HEK293 (cell line): ENCODE measurements around the gene CLCN1.

Source experiments
- CTCF ChIA-PET: fragments of 350-600 bp; formaldehyde crosslinking; extraction: SDS; loops from one replicate; lab custom pipeline; 2021; ENCODE audit warnings: antibody characterized with exemption; lab: Yijun Ruan, JAX
- POLR2A ChIA-PET: fragments of 300-600 bp; formaldehyde crosslinking; extraction: SDS; loops from one replicate; lab custom pipeline; 2020; ENCODE audit warnings: antibody characterized with exemption, inconsistent platforms; lab: Yijun Ruan, JAX
- H3K27ac ChIP-seq: fragments of 200-500 bp; sonication (Bioruptor generic); 2 replicates; pipeline ENCODE4 v1.5.1; 2014; ENCODE audit warnings: low read depth, low read length, control low read depth, inconsistent platforms; ENCODE audit errors: extremely low read depth
- H3K36me3 ChIP-seq, 2 experiments: fragments of 200-500 bp in 1 of 2; sonication (Bioruptor generic) in 1 of 2; 1 replicate in 1 of 2; 2 replicates in 1 of 2; pipeline ENCODE4 v1.5.1; 2014 to 2017; ENCODE audit warnings: inconsistent platforms in 2 of 2, low read length in 2 of 2; ENCODE audit not compliant: control insufficient read depth in 2 of 2, insufficient read depth in 1 of 2
- H3K4me1 ChIP-seq: fragments of 200-500 bp; sonication (Bioruptor generic); 2 replicates; pipeline ENCODE4 v1.5.1; 2014; ENCODE audit warnings: mild to moderate bottlenecking, low read length, inconsistent platforms; ENCODE audit not compliant: control insufficient read depth, insufficient read depth
- H3K4me3 ChIP-seq: 2 replicates; pipeline ENCODE4 v1.5.1; 2011; ENCODE audit warnings: low read depth, mild to moderate bottlenecking, control low read depth, low read length, moderate library complexity
- H3K9me3 ChIP-seq: fragments of 200-500 bp; sonication (Bioruptor generic); 2 replicates; pipeline ENCODE4 v1.5.1; 2014; ENCODE audit warnings: low read depth, low read length, inconsistent platforms; ENCODE audit not compliant: control insufficient read depth, insufficient read depth
- EGR2 ChIP-seq: fragments of 450-650 bp; formaldehyde crosslinking; IDR thresholded peaks from 2 replicates; pipeline ENCODE4 v1.5.1; 2016; ENCODE audit warnings: low read depth, missing biosample characterization, missing genetic modification characterization
- GLIS2 ChIP-seq: fragments of 450-650 bp; formaldehyde crosslinking; IDR thresholded peaks from 2 replicates; pipeline ENCODE4 v1.5.1; 2016; ENCODE audit warnings: missing biosample characterization, missing genetic modification characterization
- MYNN ChIP-seq: fragments of 450-650 bp; formaldehyde crosslinking; IDR thresholded peaks from 2 replicates; pipeline ENCODE4 v1.5.1; 2016; ENCODE audit warnings: missing biosample characterization, missing genetic modification characterization, borderline replicate concordance
- PATZ1 ChIP-seq: fragments of 450-650 bp; formaldehyde crosslinking; IDR thresholded peaks from 2 replicates; pipeline ENCODE4 v1.5.1; 2016; ENCODE audit warnings: missing biosample characterization, missing genetic modification characterization
- PRDM6 ChIP-seq: fragments of 450-650 bp; formaldehyde crosslinking; IDR thresholded peaks from 2 replicates; pipeline ENCODE4 v1.5.1; 2017; ENCODE audit warnings: missing biosample characterization, missing genetic modification characterization
- TCF7L2 ChIP-seq: IDR thresholded peaks from 2 replicates; pipeline ENCODE4 v1.6.1; 2011; ENCODE audit warnings: low read depth, mild to moderate bottlenecking, inconsistent platforms, low read length, moderate library complexity, borderline replicate concordance
- ZBTB17 ChIP-seq: fragments of 450-650 bp; formaldehyde crosslinking; IDR thresholded peaks from 2 replicates; pipeline ENCODE4 v1.5.1; 2016; ENCODE audit warnings: missing biosample characterization, missing genetic modification characterization
- ZBTB8A ChIP-seq: fragments of 450-650 bp; formaldehyde crosslinking; IDR thresholded peaks from 2 replicates; pipeline ENCODE4 v1.5.1; 2016; ENCODE audit warnings: missing biosample characterization, missing genetic modification characterization
- ZEB2 ChIP-seq: fragments of 450-650 bp; formaldehyde crosslinking; IDR thresholded peaks from 2 replicates; pipeline ENCODE4 v1.5.1; 2016; ENCODE audit warnings: missing biosample characterization, missing genetic modification characterization
- ZFHX2 ChIP-seq: fragments of 450-650 bp; formaldehyde crosslinking; conservative IDR thresholded peaks from 2 replicates; pipeline ENCODE4 v1.5.1; 2016; ENCODE audit warnings: missing biosample characterization, missing genetic modification characterization
- ZIC2 ChIP-seq: fragments of 450-650 bp; formaldehyde crosslinking; IDR thresholded peaks from 2 replicates; pipeline ENCODE4 v1.5.1; 2016; ENCODE audit warnings: missing biosample characterization, missing genetic modification characterization
- ZNF354C ChIP-seq: fragments of 450-650 bp; formaldehyde crosslinking; IDR thresholded peaks from 2 replicates; pipeline ENCODE4 v1.5.1; 2016; ENCODE audit warnings: missing biosample characterization, missing genetic modification characterization, low read depth, borderline replicate concordance
- ZNF585B ChIP-seq: fragments of 450-650 bp; formaldehyde crosslinking; IDR thresholded peaks from 2 replicates; pipeline ENCODE4 v1.5.1; 2016; ENCODE audit warnings: missing biosample characterization, missing genetic modification characterization
- ZNF600 ChIP-seq: fragments of 450-650 bp; formaldehyde crosslinking; IDR thresholded peaks from 2 replicates; pipeline ENCODE4 v1.5.1; 2016; ENCODE audit warnings: missing biosample characterization, missing genetic modification characterization
- ZNF629 ChIP-seq: fragments of 450-650 bp; formaldehyde crosslinking; IDR thresholded peaks from 2 replicates; pipeline ENCODE4 v1.5.1; 2017; ENCODE audit warnings: missing biosample characterization, missing genetic modification characterization
- ZNF645 ChIP-seq: fragments of 450-650 bp; formaldehyde crosslinking; IDR thresholded peaks from 2 replicates; pipeline ENCODE4; 2016; ENCODE audit warnings: missing biosample characterization, missing genetic modification characterization
- ZNF777 ChIP-seq: fragments of 450-650 bp; formaldehyde crosslinking; IDR thresholded peaks from 2 replicates; pipeline ENCODE4 v1.5.1; 2017; ENCODE audit warnings: missing biosample characterization, missing genetic modification characterization, borderline replicate concordance
- ZNF785 ChIP-seq: fragments of 450-650 bp; formaldehyde crosslinking; IDR thresholded peaks from 2 replicates; pipeline ENCODE4 v1.5.1; 2016; ENCODE audit warnings: missing biosample characterization, missing genetic modification characterization
- ZNF837 ChIP-seq: fragments of 450-650 bp; formaldehyde crosslinking; IDR thresholded peaks from 2 replicates; pipeline ENCODE4 v1.5.1; 2016; ENCODE audit warnings: missing biosample characterization, missing genetic modification characterization

Gene CLCN1

GRCh38 chr7:143388491-143389101, 72.7 kb downstream of the CLCN1 start:
- POLR2A ChIA-PET, result no interaction called here
- H3K4me3 ChIP-seq, result no peak overlapping the region
- peaks cover 5 to 87% of the 10 kb centered on the region in 2 experiments; a peak in 2 of 3 replicates for H3K36me3 ChIP-seq
- peak; percentile 29; the same call in 1 of the 2 replicates for TF ChIP-seq GLIS2 (tag by site-specific recombination)
- TF ChIP-seq ZIC2 (tag by site-specific recombination), result peak; percentile 46; the same call in 1 of the 2 replicates
- no peak for TF ChIP-seq ZBTB17 (tag by site-specific recombination)
- TF ChIP-seq ZBTB8A (tag by site-specific recombination), result no peak
- H3K4me1 ChIP-seq, result no peaks in the 10 kb centered on the region
- H3K27ac ChIP-seq, result no peak overlapping the region
- CTCF ChIA-PET, result interaction anchor here (0.6 to 0.8 kb wide), 3 partner anchors 9 to 100 kb away, joined by 3 read pairs; partner anchors contain the start of gene CASP2
- H3K9me3 ChIP-seq, result no peaks in the 10 kb centered on the region

- Histone ChIP-seq H3K4me3 (no peak overlapping the region), H3K36me3 (peaks cover 5 to 78% of the 10 kb centered on the region in 2 experiments; a peak in 2 of 3 replicates), H3K9me3 (no peaks in the 10 kb centered on the region), H3K27ac (no peak overlapping the region), H3K4me1 (no peaks in the 10 kb centered on the region)
- TF ChIP-seq ZFHX2 (tag by site-specific recombination) (peak; percentile 35; the same call in 1 of the 2 replicates), MYNN (no peak), TCF7L2 (no peak), ZNF645 (tag by site-specific recombination) (no peak), ZNF629 (no peak), ZNF585B (tag by site-specific recombination) (no peak), ZNF785 (tag by site-specific recombination) (no peak), ZNF837 (tag by site-specific recombination) (no peak), ZNF354C (tag by site-specific recombination) (no peak), ZNF600 (tag by site-specific recombination) (no peak), EGR2 (tag by site-specific recombination) (peak; percentile 38; the same call in 1 of the 2 replicates), PATZ1 (tag by site-specific recombination) (no peak), PRDM6 (no peak), ZEB2 (no peak), ZBTB8A (tag by site-specific recombination) (no peak), ZNF777 (tag by site-specific recombination) (no peak)
- POLR2A ChIA-PET, result interaction anchor here (0.7 to 1.2 kb wide), 2 partner anchors 13 to 17 kb away, joined by 3 to 4 read pairs; no protein-coding TSS in a partner anchor
- CTCF ChIA-PET, result no interaction called here
Measured at GRCh38 chr7:143389316-143390103, 73.6 kb downstream of the CLCN1 start.
